Epidermal melanocyte (primary cell): ENCODE data around the gene SLC49A4.

ENCODE experiments used
- DNase-seq: peaks from one replicate; pipeline ENCODE4 v3.0.0; 2011; ENCODE audit warnings: low spot score; ENCODE audit not compliant: insufficient read length

SLC49A4 gene

DNA sequence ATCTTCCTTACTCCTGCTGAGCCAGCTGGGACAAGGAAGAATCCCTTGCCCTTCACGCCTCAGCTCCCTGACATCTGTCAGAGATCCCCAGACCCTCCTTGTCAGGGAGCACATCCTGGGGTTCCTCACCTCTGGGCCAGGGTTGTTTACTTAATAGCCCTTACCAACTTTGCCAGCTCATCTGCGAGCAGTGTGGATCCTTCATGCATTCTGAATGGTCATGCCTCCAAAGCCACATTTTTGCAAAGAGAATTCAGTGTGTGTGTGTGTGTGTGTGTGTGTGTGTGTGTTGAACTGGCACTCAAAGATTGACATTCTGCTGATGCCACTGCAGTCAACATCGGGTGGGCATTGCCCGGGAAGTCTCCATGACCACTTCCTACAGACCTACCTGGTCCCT is 112.6 kb downstream of the SLC49A4 start:
- DNase-seq: no peak

DNA sequence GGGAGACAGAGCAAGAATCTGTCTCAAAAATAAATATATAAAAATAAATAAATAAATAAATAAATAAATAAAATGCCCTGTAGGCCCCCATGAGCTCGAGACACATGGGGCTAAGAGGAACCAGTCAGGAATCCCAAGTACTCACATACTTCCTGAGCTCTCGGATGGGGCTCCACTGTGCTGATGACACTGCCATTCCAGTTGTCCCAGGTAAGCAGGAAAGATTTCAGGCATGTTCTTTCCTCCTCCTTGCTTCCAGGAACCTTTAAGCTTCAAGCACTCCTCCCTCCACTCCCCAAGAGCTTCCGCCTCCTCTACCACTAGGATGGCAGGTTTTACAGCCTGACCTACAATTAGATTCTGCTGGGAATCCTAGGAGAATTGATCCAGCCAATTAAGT is 113.4 kb downstream of the SLC49A4 start:
- no peak for DNase-seq

DNA sequence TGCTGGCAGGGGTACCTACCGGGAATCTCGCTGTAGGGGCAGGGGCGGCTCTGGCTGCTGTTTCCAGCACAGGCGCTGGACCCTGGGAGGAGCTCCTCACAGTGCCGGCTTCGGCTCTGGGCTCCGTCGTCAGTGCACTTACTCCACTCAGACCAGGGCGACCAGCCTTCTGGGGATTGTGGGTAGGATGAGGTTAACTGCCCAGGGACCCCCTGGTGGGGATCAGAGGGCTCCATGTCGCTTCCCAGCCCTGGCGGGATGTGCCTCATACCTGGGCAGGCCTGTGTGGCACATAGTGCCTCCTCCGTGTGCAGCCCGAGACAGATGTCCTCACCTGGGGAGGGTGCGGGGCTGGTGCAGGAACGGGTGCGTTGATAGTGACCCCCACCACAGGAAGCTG is 117.0 kb downstream of the SLC49A4 start:
- DNase-seq: no peak

DNA sequence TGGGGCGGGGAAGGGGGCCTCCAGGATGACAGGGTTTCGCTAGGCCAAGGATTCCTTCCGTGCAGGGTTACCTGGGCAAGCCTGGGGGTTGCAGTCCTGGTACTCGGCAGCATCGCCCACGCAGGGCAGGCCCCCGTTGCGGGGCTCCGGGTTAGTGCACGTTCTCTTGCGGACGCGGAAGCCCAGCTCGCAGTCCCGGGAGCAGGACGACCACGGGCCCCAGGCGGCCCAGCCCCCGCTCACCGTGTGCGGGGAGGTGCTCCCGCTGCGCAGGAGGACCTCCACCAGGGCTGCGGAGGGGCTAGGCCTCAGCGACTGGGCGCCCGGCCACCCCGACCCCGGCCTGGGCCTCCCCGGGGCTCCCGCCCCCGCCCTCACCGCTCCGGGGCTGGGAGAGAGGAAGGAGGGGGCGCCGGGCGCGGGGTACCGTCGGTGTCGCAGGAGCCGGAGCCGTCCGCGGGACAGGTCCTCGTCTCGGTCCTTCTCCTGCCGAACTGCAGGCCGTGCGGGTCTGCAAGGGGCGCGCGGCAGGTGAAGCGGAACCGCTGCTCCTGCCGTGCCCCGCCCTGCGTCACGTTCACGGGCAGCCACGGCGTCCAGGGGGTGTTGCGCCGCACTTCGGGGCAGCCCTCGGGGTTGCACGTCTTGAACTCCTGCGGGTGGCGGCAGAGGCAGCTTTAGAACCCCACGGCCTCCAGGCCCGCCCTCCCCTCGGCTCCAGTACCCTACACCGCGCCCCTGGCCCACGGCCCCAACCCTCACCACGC is 118.1 kb downstream of the SLC49A4 start:
- DNase-seq: no peak

DNA sequence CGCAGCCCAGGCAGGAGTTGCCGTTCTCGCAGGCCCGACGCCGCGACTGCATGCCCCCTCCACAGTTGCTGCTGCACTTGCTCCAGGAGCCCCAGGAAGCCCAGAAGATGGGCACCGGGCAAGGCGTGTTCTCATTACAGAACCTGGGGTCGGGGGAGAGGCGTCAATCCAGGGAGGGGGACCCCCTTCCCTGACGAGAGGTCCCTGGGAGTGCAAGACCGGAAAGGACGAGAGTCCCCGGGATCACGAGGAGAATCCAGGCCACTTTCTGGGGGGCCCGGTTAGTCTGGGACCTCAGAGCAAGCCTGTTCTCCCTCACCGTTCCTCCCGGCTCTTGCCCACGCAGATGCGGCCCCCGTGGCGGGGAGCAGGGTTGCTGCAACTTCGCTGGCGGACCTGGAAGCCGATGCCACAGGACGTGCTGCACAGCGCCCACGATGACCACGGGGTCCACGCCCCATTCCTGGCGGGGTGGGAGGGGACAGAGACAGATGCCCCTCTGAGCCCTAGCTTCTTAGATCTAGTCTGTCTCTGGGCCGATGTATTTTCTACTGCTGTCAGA is 118.8 kb downstream of the SLC49A4 start:
- DNase-seq: no peak

GRCh38 chr3:122915300-122916055 is 120.6 kb downstream of the SLC49A4 start:
- no peak for DNase-seq

- no peak for DNase-seq
These were observed 121.2 kb downstream of the SLC49A4 start for GRCh38 chr3:122916084-122916483.

DNA sequence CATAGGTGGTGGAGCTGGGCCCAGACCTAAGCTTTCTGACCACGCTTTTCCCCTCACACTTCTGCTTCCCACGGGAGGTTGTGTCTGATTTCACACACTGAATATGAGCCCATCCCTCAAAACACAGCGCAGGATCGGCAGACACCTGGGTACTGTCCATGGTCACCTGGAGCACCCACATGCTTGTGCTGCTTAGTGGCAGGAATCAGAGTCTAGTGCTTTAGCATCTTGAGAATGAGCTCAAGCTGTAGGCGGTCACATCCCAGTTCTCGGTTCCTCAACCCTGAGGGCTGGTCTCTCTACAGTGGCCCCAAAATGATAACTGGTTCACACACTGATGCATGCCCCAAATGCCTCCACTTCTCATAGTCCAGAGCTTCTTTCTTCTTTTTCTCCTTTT is 121.7 kb downstream of the SLC49A4 start:
- DNase-seq: no peak

DNA sequence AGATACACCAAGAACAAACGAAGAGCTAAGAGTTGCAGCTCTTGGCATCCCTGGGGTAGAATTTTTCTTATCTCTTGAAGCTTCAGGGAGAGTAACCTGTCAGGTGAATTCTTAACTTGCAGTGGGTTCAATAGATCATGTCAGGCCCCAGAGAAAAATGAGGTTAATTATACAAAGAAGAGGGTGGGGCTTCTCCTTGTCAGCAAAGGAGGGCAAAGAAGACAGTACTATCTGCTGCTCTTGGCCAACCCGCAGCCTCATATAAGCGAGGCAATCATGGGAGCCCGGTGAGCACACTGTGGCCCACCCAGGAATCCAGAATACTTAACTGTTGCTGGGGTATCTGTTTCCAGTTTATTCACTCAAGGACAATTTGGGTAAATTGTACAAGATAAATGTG is 122.5 kb downstream of the SLC49A4 start:
- DNase-seq: no peak

GRCh38 chr3:122918576-122919290 is 123.9 kb downstream of the SLC49A4 start:
- DNase-seq: no peak

DNA sequence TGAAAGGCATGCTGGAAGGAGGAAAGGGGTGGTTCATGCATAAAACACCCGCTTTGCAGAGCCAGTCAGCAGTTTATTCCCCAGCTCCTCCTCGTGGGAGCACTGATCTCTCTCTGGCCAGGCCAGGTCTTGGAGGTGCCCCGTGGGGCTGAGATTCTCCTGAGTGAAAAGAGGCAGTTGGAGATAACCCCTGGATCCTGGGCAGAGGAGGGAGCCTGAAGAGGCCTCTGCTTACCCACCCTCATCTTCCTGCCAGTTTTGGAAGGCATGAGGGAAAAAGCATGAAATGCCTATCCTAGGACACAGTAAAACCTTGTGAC is 124.4 kb downstream of the SLC49A4 start:
- DNase-seq: no peak

- no peak for DNase-seq
These were observed 126.1 kb downstream of the SLC49A4 start for GRCh38 chr3:122920986-122921385.

DNA sequence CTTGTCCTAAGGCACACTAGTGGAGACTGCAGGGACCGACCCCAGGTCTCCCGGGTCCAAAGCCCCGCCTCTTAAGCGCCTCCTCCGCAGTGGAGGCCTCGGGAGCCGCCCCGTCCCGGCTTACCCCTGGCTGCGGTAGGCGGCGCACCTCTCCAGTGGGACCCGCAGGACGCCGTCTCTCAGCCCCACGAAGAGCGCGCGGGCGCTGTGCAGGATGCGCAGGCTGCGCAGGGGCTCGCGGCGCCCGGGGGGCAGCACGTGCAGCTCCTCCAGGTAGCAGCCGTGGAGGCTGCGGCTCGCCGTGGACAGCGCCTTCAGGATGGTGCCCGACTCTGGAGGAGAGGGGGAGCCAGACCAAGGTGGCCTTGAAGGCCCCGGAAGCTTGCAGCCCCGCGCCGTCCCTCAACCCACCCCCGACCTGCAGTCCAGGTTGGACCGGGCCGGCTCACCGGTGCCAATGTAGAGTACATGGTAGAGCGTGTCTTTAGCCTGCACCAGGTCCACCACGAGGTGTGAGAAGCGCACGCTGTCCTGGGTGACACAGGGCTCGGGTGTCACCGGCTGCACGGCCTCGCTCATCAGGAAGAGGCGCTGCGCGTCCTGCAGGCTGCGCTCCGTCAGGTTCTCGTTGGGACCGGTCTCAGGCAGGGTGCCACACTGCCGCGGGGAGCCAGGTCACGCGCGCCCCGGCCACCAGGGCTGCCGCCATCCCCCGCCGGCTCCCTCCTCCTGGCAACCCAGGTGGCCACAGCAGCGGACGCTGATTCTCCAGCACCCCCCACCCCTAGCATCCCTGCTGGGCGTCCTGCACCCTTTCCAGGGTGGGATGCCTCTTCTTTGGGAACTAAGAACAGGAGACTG is 127.2 kb downstream of the SLC49A4 start:
- DNase-seq: no peak

GRCh38 chr3:122923611-122924010 is 128.7 kb downstream of the SLC49A4 start:
- DNase-seq: no peak

DNA sequence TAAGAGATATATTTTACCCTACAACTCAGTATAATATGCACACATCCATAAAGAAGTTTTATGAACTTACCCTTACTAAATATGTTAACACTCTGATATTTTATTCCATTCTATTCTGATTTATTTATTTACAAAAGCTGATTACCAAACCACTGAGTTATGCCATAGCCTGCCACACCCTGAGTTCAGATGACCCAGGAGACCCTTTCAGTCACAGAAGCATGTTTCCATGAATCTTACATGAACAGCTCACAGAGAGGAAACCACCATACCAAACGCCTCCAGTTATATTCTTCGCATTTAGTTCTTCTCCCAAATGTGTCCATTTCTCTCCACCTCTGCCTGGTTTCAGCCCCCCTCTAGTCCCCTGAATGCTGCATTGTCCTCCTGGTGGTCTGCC is 129.2 kb downstream of the SLC49A4 start:
- DNase-seq: no peak

DNA sequence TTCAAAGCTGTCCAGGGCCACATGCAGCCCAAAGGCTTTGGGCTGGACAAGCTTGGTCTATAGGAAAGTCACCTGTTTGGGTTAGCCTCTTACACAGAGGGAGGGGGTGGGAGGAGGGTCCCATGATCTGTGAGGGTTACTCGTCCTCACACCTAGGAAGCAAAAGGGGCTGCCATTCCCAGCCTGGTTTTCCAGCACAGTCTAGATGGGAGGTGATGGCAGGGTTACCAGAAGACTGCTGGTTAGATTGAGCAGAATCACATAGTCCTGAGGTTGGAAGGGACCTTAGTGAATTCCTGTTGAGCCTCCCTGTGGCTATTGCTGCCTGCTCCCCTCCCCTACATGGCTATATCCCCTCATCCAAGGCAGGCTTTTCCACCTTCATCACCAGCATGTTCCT is 130.9 kb downstream of the SLC49A4 start:
- no peak for DNase-seq

- DNase-seq: no peak
These were observed 131.5 kb downstream of the SLC49A4 start for GRCh38 chr3:122926322-122926721.

GRCh38 chr3:122926811-122927210 is 131.9 kb downstream of the SLC49A4 start:
- DNase-seq: no peak

- no peak for DNase-seq
These were observed 132.9 kb downstream of the SLC49A4 start for GRCh38 chr3:122927726-122928125.

DNA sequence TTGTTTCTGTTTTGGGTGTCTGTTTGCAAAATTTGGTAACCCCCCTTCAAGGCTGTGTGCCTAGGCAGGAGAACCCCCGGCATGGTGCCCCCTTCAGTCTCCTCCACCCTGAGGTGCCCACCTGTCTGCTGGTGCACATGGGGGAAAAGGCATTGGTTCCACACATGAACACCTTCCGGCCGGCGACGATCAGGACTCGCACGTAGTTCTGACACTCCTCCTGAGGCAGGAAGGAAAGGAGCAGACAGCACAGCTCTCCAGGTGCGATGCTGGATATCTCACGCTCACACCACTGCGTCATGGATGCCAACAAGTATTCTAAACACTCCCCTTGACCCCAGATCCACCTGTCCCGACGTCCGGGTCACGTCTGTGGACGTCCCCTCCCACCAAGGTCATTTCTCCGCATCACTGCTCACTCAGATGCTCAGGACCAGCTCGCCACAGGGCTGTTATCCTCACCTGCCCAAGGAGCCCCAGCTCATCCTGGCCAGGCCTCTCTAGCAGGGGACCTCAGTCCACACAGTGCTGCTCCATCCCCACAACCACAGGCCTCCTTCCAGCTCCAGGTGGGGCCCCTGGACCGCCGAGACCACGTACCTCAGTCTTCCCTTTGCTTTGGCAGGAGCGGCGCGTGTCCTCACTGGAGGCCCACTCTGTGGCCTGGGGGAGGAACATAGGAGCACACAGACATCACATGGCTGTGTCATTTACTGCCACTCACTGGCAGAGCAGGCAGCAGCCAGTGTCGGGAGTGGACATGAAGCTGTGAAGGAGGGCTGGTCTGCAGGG is 133.7 kb downstream of the SLC49A4 start:
- DNase-seq: no peak
